HepG2 (cell line): ENCODE results near the gene NBPF1.
"Not testable (repeated sequence)": the region's sequence is repeated elsewhere in the genome, so short reads cannot be mapped to it uniquely, and the experiment has no call there.

ENCODE experiments used
- KDM5A ChIP-seq: fragments of 200-600 bp; sonication (generic); IDR thresholded peaks from 2 replicates; pipeline ENCODE4 v1.7.0; 2018; ENCODE audit warnings: antibody characterized with exemption, mild to moderate bottlenecking, low read length, borderline replicate concordance
- MAFF ChIP-seq: IDR thresholded peaks from 2 replicates; pipeline ENCODE4 v1.6.1; 2011; ENCODE audit warnings: low read depth, low read length, improper control_type of control experiment
- ZBTB33 ChIP-seq: sonication (generic); formaldehyde crosslinking; IDR thresholded peaks from 2 replicates; pipeline ENCODE4 v1.4.0; 2020; ENCODE audit warnings: missing genetic modification reagents
- ZFX ChIP-seq: sonication (generic); formaldehyde crosslinking; IDR thresholded peaks from 2 replicates; pipeline ENCODE4 v1.4.0; 2020; ENCODE audit warnings: mild to moderate bottlenecking, low read depth, missing genetic modification reagents, moderate library complexity
- ZKSCAN8 ChIP-seq: IDR thresholded peaks from 2 replicates; pipeline ENCODE4 v1.6.1; 2016; ENCODE audit warnings: borderline replicate concordance, missing genetic modification reagents, missing compliant biosample characterization
- ZNF362 ChIP-seq: sonication (generic); formaldehyde crosslinking; IDR thresholded peaks from 2 replicates; pipeline ENCODE4 v1.4.0; 2020; ENCODE audit warnings: missing genetic modification reagents, mild to moderate bottlenecking, borderline replicate concordance
- ZNF468 ChIP-seq: sonication (generic); formaldehyde crosslinking; IDR thresholded peaks from 2 replicates; pipeline ENCODE4 v1.8.0; 2022; ENCODE audit warnings: mild to moderate bottlenecking, moderate library complexity, missing genetic modification reagents
- ZNF687 ChIP-seq: sonication (generic); formaldehyde crosslinking; IDR thresholded peaks from 2 replicates; pipeline ENCODE4 v1.5.1; 2020; ENCODE audit warnings: mild to moderate bottlenecking, missing genetic modification reagents, moderate library complexity
- ZNF724P ChIP-seq: sonication (generic); formaldehyde crosslinking; IDR thresholded peaks from 2 replicates; pipeline ENCODE4 v1.8.0; 2022; ENCODE audit warnings: missing genetic modification reagents, borderline replicate concordance
- ZNF839 ChIP-seq: sonication (generic); formaldehyde crosslinking; IDR thresholded peaks from 2 replicates; pipeline ENCODE4 v1.4.0; 2020; ENCODE audit warnings: missing genetic modification reagents, mild to moderate bottlenecking, borderline replicate concordance

GRCh38 chr1:16632044-16632850, 18.9 kb upstream of the NBPF1 start:
- TF ChIP-seq ZNF687 (CRISPR knock-in tag); ZNF362 (CRISPR knock-in tag); ZKSCAN8 (CRISPR knock-in tag); KDM5A; MAFF; ZFX (CRISPR knock-in tag); ZNF724P; ZNF839 (CRISPR knock-in tag); ZBTB33; ZNF468 (CRISPR knock-in tag): not testable (repeated sequence)
